Measurements from ENCODE around the gene CACTIN.
"Not testable (repeated sequence)": the region's sequence is repeated elsewhere in the genome, so short reads cannot be mapped to it uniquely, and the experiment has no call there.

CACTIN gene

DNA sequence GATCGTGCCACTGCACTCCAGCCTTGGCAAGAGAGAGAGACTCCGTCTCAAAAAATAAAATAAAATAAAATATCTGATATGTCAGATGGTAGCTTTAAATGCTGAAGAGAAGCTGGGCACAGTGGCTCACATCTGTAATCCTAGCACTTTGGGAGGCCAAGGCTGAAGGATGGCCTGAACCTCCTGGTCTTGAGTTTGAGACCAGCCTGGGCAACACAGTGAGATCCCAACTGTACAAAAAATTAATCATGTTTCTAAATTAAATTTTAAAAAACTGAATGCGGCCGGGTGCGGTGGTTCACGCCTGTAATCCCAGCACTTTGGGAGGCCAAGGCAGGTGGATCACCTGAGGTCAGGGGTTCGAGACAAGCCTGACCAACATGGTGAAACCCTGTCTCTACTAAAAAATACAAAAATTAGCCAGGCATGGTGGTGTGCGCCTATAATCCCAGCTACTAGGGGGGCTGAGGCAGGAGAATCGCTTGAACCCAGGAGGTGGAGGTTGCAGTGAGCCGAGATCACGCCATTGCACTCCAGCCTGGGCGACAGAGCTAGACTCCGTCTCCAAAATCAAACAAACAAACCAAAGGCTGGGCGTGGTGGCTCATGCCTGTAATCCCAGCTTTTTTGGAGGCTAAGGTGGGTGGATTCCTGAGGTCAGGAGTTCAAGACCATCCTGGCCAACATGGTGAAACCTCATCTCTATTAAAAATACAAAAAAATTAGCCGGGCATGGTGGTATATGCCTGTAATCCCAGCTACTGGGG lies 42.4 kb downstream of the CACTIN start:
- not testable (repeated sequence) for DNase-seq

DNA sequence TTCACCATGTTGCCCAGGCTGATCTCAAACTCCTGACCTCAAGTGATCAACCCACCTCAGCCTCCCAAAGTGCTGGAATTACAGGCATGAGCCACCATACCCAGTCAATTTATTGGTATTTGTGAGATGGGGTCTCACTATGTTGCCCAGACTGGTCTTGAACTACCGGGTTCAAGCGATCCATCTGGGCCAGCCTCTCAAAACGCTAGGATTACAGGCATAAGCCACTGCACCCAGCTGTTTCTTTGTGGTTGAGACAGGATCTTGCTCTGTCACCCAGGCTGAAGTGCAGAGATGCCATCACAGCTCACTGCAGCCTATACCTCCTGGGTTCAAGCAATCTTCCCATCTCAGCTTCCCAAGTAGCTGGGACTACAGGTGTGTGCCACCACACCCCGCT lies 44.8 kb downstream of the CACTIN start:
- DNase-seq = not testable (repeated sequence)

DNA sequence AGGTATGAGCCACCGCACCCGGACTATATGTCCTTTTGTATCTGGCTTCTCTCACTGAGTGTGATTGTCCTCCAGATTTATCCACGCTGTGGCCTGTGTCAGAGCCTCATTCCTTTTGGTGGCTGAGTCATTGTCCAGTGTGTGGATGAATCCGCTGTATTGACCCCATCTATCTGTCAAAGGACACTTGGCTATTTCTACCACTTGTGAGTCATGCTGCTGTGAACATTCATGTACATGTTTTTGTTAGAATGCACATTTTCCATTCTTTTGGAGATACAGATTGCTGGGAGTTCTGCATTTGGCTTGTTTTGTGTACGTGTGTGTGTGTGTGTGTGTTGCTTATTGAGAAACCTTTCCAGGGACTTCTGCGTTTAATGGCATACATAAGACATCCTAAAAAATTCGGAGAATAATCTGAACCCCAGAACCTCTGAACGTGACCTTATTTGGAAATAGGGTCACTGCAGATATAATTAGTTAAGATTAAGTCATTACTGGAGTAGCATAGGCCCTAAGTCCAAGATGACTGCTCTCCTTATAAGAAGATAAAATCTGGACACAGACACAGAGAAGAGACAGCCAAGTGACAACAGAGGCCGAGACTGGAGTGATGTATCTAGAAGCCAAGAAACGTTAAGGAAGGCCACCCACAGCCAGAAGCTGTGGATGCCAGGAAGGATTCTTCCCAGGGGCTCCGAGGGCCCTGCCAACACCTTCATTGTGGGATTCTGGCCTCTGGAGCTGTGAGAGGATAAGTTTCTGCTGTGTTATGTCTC lies 46.2 kb downstream of the CACTIN start:
- DNase-seq = no peak

DNA sequence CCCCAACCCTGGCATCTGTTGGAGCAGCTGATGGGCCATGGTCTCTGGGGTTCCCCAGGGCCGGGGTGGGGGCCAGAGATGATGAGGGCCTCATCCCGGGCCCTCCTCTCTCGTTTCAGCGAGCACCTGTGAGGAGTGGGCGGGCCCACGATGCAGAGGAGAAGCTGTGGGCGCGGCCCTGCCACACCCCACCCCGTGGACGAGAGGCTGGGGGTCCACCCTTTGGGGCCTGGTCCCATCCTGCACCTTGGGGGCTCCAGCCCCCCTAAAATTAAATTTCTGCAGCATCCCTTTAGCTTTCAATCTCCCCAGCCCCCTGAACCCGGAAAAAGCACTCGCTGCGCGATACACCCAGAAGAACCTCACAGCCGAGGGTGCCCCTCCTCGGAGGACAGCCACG lies 48.2 kb downstream of the CACTIN start:
- no peak for DNase-seq

DNA sequence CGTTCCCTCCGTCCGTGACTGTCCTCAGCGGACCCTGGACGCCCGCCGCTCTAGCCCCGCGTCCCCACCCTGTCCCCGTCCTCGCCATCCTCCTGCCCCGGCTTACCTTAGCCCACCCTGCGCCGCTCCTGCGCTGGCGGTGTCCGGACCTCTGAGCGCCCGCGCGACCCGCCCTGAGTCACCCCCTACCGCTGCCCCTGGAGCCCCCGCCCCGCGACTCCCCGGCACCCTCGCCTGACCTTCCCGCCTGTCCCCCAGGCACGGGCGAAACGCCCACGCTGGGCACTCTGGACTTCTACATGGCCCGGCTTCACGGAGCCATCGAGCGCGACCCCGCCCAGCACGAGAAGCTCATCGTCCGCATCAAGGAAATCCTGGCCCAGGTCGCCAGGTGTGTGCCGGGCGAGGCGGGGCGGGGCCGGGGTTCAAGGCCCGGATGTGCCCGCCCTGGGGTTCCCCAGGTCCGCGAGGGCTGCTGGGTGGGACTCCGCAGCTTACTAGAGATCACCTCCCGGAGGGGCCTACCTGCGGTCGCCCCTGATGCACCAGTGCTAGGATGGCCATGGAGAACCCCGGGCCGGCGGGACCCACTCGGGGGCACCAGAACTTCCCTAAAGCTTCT lies 48.8 kb downstream of the CACTIN start:
- DNase-seq = no peak

DNA sequence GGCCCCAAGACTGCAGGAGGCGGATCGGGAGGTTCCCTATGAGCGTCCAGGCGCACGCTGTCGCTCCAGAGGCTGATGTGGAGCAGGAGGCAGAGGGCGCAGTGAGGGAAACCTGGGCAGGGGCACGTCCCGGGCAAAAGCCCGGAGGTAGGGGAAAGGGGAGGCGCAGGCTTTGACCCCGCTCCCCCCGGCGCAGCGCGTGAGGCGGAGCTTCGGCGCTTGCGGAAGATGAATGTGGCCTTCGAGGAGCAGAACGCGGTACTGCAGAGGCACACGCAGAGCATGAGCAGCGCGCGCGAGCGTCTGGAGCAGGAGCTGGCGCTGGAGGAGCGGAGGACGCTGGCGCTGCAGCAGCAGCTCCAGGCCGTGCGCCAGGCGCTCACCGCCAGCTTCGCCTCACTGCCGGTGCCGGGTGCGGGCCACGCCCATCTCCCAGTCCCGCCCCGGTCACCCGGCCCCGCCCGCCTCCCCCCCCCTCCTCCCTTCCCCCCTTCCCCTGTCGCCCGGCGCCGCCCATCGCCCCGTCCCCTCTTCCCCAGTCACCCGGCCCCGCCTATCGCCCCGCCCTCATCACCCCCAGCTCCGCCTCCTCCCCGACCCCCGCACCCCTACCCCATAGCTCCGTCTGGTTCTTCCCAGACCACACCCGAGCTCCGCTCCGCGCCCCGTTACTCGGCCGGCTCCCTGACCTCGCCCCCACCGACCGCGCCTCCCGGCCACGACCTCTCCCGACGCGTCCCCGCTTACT lies 49.7 kb downstream of the CACTIN start:
- DNase-seq = no peak

DNA sequence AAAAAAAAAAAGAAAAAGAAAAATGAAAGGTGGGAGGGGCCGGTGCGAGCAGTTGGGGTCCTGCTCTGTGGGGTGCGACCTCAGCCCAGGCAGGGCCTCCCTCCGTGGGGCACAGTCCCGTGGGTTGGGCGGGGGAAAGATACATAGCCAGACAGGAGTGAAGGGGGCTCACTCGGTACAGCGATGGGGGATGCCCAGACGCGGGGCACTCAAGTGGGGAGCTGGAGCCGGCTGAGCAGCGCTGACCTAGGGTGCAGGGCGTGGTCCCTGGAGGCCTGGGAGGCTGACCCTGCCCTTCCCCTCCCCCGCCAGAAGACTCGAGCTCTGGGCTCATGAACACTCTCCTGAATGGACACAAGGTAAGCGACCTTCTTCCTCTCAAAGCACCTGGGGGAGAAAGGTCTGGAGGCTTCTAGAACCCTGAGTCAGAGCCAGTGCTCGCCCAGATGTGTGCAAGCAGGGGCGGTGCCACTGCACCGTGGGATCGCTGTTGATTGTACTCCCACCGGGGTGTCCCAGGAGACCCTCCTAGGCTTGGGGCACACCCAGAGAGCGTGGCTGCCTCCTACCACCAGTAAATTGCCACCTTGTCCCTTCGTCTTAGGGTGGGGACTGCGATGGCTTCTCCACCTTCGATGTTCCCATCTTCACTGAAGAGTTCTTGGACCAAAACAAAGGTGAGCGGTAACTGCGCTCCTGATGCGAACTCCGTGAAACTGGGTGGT lies 50.5 kb downstream of the CACTIN start:
- no peak for DNase-seq

DNA sequence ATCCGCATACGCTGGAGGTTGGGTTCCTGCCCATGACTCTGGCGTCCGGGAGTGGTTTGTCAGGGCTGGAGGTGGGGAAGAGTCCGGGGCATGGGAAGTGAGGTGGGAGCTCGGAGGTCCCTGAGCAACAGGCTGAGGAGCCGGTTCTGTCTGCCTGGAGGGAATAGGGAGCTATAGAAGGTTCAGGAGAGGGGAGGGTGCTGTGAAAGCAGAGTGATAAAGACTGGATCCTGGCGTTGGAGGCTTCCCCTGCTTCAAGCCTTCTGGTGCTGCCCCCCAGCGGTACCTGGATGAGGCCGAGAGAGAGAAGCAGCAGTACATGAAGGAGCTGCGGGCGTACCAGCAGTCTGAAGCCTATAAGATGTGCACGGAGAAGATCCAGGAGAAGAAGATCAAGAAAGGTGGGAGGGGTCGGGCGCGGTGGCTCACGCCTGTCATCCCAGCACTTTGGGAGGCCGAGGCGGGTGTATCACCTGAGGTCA lies 51.3 kb downstream of the CACTIN start:
- no peak for DNase-seq

DNA sequence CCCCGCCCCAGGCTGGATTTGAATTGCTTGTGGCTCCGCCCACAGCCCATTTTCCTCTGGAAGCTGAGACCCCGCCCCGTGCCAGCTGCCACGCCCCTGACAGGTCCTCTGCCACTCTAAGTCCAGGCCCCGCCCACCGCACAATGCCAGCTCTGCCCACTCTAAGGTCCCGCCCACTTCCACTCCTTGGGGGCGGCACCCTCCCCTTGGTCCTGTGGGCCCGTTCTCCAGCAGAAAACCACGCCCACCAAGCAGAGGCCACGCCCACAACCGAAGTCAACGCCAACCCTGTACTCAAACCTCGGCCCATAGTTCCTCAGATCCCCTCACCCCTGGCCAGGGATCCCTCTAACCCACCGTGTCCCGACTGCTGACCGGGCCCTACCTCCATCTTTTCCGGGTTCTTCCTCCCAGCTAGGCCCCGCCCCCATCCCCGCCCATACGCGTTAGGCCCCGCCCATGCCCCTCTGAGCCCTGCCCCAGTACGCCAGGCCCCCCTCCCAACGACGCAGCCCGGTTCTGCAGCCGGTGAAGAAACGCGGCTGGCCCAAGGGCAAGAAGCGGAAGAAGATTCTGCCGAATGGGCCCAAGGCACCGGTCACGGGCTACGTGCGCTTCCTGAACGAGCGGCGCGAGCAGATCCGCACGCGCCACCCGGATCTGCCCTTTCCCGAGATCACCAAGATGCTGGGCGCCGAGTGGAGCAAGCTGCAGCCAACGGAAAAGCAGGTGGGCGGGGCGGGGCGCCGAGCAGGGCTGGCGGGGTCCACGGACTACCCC lies 52.5 kb downstream of the CACTIN start:
- DNase-seq = peak; percentile 62

DNA sequence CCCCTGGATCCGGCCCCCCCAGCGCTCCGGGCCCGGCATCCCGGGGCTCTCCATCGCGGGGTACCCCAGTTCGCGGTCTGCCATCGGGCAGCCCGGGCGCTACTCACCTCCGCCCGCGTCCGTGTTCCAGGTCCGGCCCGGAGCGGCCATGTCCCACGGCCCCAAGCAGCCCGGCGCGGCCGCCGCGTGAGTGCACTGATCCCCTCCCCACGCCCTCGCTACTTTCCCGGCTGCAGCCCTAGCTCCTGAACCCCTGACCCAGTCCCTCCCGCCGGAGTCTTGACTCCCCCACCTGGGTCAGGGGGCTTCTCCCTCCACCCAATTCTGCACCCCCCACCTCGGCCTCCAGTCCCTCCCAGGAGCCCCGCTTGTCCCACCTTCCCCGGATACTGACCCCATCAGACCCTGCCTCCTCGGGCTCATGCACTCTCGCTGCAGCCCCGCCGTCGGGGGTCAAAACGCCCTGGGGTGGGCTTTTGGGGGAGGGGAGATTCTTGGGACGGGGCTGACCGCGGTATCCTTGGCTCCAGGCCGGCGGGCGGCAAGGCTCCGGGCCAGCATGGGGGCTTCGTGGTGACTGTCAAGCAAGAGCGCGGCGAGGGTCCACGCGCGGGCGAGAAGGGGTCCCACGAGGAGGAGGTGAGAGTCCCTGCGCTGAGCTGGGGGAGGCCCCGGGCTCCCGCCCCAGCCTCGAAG lies 53.3 kb downstream of the CACTIN start:
- DNase-seq = no peak

DNA sequence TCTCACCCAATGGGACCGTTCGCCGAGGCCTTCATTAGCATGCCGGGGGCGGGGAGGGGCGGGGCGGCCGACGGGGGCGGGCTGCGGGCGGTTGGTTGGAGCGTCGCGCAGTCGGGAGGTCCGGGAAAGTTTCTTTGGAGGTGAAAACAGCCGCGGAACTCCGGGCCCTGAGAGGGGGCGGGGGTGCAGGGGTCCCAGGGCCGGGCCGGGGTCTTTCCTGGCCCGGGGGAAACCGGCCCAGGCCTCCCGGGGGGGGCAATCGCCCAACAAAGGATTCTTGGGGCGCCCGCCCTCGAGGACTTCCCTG lies 53.8 kb downstream of the CACTIN start, which contains the start of gene HMG20B:
Gene HMG20B (plus strand): TSS at position 90 of the 307 bp plus-strand sequence. CDS start 366 bp downstream, outside the sequence.
- no peak for DNase-seq

DNA sequence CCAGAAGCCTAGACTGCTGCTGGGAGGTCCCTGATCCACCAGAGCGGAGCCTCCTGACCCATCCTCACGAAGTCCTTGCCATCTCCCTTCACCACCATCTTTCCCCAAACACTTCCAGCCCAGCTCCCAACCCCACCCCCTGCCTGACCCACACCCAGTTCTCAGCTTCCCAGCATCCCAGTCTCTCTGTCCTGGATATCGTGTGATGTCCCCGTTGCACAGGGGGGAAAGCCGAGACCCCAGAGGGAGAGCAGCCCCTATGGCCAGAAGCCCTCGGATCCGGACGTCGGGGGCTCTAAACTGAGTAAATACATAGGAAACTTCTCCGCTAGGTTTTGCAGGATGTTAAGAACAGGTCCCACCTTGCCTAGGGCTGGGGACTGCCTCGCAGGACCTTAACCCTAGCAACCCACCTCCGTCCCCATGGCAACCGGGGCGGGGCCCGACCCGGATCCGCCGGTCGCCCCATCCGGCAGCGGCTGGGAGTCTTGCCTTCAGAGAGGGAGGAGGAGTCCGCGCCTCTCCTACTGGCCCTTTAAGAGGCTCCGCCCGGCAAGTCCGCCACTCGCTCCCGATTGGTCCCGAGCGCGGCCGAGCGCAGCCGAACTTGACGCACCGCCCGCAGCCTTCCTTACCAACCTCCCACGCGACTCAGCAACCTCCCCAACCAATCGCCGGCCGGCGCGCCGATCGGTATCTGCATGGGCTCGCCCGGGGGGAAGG lies 54.3 kb downstream of the CACTIN start:
- peak; percentile 98 for DNase-seq

DNA sequence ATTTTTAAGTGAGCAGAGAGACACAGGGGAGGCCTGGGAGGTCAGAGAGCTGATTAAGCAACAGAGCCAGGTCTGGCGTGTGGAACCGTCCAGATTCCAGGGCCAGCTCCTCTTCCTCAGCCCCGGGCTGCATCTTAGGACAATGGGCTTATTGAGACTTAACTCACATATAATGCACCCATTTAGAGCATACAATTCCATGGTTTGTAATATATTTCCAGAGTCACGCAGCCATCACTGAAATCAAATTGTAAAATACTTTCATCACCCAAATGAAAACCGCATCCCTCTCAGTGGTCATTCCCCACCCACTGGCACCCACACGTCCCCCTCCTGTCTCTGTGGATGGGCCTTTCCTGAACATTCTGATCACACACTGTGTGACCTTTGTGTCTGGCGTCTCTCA lies 56.0 kb downstream of the CACTIN start:
- no peak for DNase-seq

DNA sequence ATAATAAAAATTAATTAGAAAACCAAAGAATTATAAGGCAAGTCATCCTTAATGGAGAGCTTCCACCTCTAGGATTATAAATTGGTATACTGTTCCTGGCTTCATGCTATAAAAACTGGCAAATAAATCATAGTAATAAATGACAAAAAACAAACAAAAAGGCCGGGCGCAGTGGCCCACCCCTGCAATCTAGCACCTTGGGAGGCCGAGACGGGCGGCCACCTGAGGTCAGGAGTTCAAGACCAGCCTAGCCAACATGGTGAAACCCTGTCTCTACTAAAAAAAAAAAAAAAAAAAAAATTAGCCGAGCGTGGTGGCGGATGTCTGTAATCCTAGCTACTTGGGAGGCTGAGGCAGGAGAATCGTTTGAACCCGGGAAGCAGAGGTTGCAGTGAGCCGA lies 56.5 kb downstream of the CACTIN start:
- DNase-seq = not testable (repeated sequence)

DNA sequence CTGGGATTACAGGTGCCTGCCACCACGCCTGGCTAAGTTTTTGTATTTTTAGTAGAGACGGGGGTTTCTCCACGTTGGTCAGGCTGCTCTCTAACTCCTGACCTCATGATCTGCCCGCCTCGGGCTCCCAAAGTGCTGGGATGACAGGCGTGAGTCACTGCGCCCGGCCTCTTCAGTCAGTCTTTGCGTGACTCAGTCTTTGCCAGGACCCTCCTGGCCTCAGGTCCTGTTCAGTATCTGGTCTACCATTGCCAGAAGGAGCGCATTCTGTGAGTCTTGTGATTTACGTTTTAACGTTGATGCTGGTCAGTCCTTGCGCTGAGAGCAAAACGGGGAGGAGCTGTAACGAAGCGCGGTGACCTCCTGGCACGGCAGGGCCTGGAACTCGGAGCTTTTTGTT lies 61.5 kb downstream of the CACTIN start:
- no peak for DNase-seq

DNA sequence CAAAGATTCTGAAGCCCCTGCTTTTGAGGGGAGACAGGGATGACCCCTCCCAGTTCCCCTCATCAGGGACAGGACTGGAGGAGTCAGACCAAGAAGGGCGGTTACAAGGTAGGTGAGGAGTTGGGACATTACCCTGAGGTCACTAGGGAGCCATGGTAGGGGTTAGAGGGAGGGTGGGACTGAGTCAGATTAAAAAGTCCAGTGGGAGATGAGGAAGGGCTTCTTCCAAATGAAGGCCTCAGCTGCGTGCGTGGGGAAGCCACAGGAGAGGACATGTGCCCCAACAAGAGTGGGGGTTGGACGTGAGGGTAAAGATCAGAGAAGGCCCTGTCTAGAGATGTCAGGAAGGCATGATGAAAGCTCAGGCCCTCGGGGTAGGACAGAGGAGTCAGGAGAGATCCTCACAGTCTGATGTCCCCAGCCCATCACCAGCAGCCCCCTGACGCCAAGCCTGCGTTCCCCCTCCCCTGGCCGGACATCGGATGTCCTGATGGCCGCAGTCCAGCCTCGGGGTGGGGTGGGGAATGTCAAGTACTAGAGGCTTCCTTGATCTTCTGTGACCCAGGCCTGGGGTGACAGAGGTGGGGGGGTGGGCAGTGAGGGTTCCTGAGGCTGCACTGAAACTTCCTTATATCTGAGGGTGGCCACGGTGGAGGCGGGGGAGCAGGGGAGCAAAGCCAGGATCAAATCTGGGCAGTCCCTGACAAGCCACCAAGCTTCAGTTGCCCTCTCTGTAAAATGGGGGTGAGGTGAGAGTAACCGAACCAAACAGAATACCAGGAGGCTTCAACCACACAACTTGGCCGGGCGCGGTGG lies 62.7 kb downstream of the CACTIN start:
- DNase-seq = no peak
